ENCODE measurements around the gene LRRC9. TPM values are rescaled to one million over a fixed set of nuclear protein-coding genes. Genes with fewer than 3 reads are reported as not detected.

LRRC9 gene
- total and polyA plus RNA-seq, 10 of the 15 experiments (the other 5 are each of a cell fraction or from before 2014, with no cell fraction given) = not detected

- TF ChIP-seq ATF3 (IDR thresholded peaks at IDR 0.05; ENCODE audit: borderline replicate concordance, extremely low read depth, low read depth, low read length) (no peak), DPF2 (IDR thresholded peaks at IDR 0.05) (no peak), MAX (IDR thresholded peaks at IDR 0.05; ENCODE audit: low read depth, low read length) (no peak), NFYA (IDR thresholded peaks at IDR 0.05; ENCODE audit: borderline replicate concordance, low read depth, low read length) (no peak), IRF5 (IDR thresholded peaks at IDR 0.05; ENCODE audit: borderline replicate concordance) (no peak), ZNF687 (IDR thresholded peaks at IDR 0.05) (no peak), ZBED1 (IDR thresholded peaks at IDR 0.05; ENCODE audit: borderline replicate concordance) (no peak), SPI1 (IDR thresholded peaks at IDR 0.05; ENCODE audit: borderline replicate concordance, insufficient read depth, low read depth, low read length) (no peak), E4F1 (IDR thresholded peaks at IDR 0.05; ENCODE audit: borderline replicate concordance, partially characterized antibody) (no peak)
These were observed 165.1 kb downstream of the LRRC9 start (continued) for GRCh38 chr14:60085085-60085484.
